ENCODE results near the gene SLC11A1.

DNA sequence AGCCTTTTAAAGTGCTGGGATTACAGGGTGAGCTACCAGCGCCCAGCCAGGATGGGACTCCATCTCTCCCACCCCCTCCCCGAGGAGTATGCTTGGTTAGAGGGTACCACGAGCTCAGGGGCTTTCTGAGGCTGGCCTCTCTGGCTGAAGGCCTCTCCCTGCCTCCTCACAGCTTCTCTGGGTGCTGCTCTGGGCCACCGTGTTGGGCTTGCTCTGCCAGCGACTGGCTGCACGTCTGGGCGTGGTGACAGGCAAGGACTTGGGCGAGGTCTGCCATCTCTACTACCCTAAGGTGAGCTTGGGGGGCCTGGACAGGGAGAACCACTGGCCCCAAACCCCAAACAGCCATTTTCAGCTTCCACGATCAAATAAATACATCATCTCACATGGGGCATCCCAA lies 2.9 kb downstream of the SLC11A1 start:
- no peak for TF ChIP-seq CTCF (IDR thresholded peaks at IDR 0.05)
- no peak for TF ChIP-seq EP300 (IDR thresholded peaks at IDR 0.05)

All from tibial nerve (tissue), 4 donors.